Glutamatergic neuron (in vitro differentiated cells): ENCODE measurements around the gene CMTM1. TPM values are rescaled to one million over a fixed set of nuclear protein-coding genes. Genes with fewer than 3 reads are reported as not detected.
"Not testable (repeated sequence)": the region's sequence is repeated elsewhere in the genome, so short reads cannot be mapped to it uniquely, and the experiment has no call there.

Source experiments
- DNase-seq: peaks from one replicate; pipeline ENCODE4 v3.0.0; 2022
- H3K27ac Mint-ChIP-seq: one replicate; pipeline ENCODE4 v1.8.0; 2020; ENCODE audit warnings: mild to moderate bottlenecking, mixed read lengths, inconsistent platforms; ENCODE audit not compliant: unreplicated experiment
- H3K27me3 Mint-ChIP-seq: one replicate; pipeline ENCODE4 v1.8.0; 2020; ENCODE audit warnings: mild to moderate bottlenecking, moderate library complexity, mixed read lengths, inconsistent platforms; ENCODE audit not compliant: unreplicated experiment
- H3K36me3 Mint-ChIP-seq: one replicate; pipeline ENCODE4 v1.8.0; 2020; ENCODE audit warnings: mild to moderate bottlenecking, mixed read lengths, inconsistent platforms; ENCODE audit not compliant: unreplicated experiment
- H3K4me1 Mint-ChIP-seq: one replicate; pipeline ENCODE4 v1.8.0; 2020; ENCODE audit warnings: mild to moderate bottlenecking, low read depth, mixed read lengths, inconsistent platforms; ENCODE audit not compliant: unreplicated experiment
- H3K4me3 Mint-ChIP-seq: one replicate; pipeline ENCODE4 v1.8.0; 2020; ENCODE audit warnings: mild to moderate bottlenecking, mixed read lengths, inconsistent platforms; ENCODE audit not compliant: unreplicated experiment
- H3K9me3 Mint-ChIP-seq: one replicate; pipeline ENCODE4 v1.8.0; 2020; ENCODE audit warnings: mild to moderate bottlenecking, moderate library complexity, mixed read lengths, inconsistent platforms; ENCODE audit not compliant: unreplicated experiment
- CTCF ChIP-seq: fragments of 200-600 bp; sonication (generic); IDR thresholded peaks from one replicate; pipeline ENCODE4 v1.5.0; 2021; ENCODE audit not compliant: partially characterized antibody, unreplicated experiment
- total RNA-seq: library from RNA; stranded (reverse); fragmentation: NEBNext Ultra II Directional; extraction: Animal tissue kit (Norgen Biotek cat#: 25700); gene quantifications from one replicate; pipeline ENCODE4 v1.2.1, GENCODE V29; 2021; ENCODE audit not compliant: unreplicated experiment

CMTM1 gene
- total RNA-seq, 1 donor from 2014 or later: 5.0 TPM

- Mint-ChIP-seq H3K4me3 (no peak overlapping the region), H3K9me3 (no peaks in the 10 kb centered on the region), H3K27me3 (peaks cover 5% of the 10 kb centered on the region), H3K4me1 (peaks cover 21% of the 10 kb centered on the region), H3K27ac (no peak overlapping the region), H3K36me3 (no peaks in the 10 kb centered on the region)
- no peak for TF ChIP-seq CTCF
- no peak for DNase-seq
These were observed 57.5 kb downstream of the CMTM1 start for GRCh38 chr16:66623755-66624154.

- not testable (repeated sequence) for H3K9me3 Mint-ChIP-seq, H3K27me3 Mint-ChIP-seq, H3K4me1 Mint-ChIP-seq, DNase-seq, H3K27ac Mint-ChIP-seq, H3K4me3 Mint-ChIP-seq, H3K36me3 Mint-ChIP-seq
These were observed 61.6 kb downstream of the CMTM1 start for GRCh38 chr16:66627611-66628378.

Other genes with a start within 250 kb of the CMTM1 start
- gene CDH5, start 199.7 kb upstream of the CMTM1 start, total RNA-seq: 9.6 TPM
- 1.8 TPM for gene BEAN1, start 139.1 kb upstream of the CMTM1 start, total RNA-seq
- gene TK2, start 16.3 kb upstream of the CMTM1 start, total RNA-seq: 4.5 TPM
- 17.9 TPM for gene CKLF, start 13.9 kb upstream of the CMTM1 start, total RNA-seq
- gene CMTM2, start 13.0 kb downstream of the CMTM1 start, total RNA-seq: not detected
- gene CMTM3, start 38.3 kb downstream of the CMTM1 start, total RNA-seq: 45.8 TPM
- 8.2 TPM for gene CMTM4, start 130.3 kb downstream of the CMTM1 start, total RNA-seq
- 269 TPM for gene DYNC1LI2, start 185.2 kb downstream of the CMTM1 start, total RNA-seq
- 0.39 TPM for gene TERB1, start 235.1 kb downstream of the CMTM1 start, total RNA-seq